ENCODE data around the gene GTF3C4. TPM values are rescaled to one million over a fixed set of nuclear protein-coding genes. Genes with fewer than 3 reads are reported as not detected.

The GTF3C4 gene
- total RNA-seq, 1 donor from 2014 or later: 21.3 TPM

GRCh38 chr9:132663851-132664250 is 6.4 kb upstream of the GTF3C4 start:
- no peaks in the 10 kb centered on the region for H3K27me3 ChIP-seq (ENCODE audit: control insufficient read depth, insufficient read depth, low read length)
- no peak for DNase-seq (ENCODE audit: low read depth)
- H3K4me3 ChIP-seq (ENCODE audit: low read depth, low read length): no peak overlapping the region
- no peaks in the 10 kb centered on the region for H3K36me3 ChIP-seq (ENCODE audit: control insufficient read depth, insufficient read depth, low read length)
- no peak for TF ChIP-seq CTCF (IDR thresholded peaks at IDR 0.05; ENCODE audit: insufficient read depth, low read length, poor library complexity, severe bottlenecking)

- DNase-seq (ENCODE audit: low read depth): no peak
- Histone ChIP-seq H3K36me3 (ENCODE audit: control insufficient read depth, insufficient read depth, low read length) (no peaks in the 10 kb centered on the region), H3K4me3 (ENCODE audit: low read depth, low read length) (peak overlapping the region; percentile 98), H3K27me3 (ENCODE audit: control insufficient read depth, insufficient read depth, low read length) (no peaks in the 10 kb centered on the region)
- TF ChIP-seq CTCF (IDR thresholded peaks at IDR 0.05; ENCODE audit: insufficient read depth, low read length, poor library complexity, severe bottlenecking): no peak
Observed at GRCh38 chr9:132669319-132669697, 956 bp upstream of the GTF3C4 start.

DNA sequence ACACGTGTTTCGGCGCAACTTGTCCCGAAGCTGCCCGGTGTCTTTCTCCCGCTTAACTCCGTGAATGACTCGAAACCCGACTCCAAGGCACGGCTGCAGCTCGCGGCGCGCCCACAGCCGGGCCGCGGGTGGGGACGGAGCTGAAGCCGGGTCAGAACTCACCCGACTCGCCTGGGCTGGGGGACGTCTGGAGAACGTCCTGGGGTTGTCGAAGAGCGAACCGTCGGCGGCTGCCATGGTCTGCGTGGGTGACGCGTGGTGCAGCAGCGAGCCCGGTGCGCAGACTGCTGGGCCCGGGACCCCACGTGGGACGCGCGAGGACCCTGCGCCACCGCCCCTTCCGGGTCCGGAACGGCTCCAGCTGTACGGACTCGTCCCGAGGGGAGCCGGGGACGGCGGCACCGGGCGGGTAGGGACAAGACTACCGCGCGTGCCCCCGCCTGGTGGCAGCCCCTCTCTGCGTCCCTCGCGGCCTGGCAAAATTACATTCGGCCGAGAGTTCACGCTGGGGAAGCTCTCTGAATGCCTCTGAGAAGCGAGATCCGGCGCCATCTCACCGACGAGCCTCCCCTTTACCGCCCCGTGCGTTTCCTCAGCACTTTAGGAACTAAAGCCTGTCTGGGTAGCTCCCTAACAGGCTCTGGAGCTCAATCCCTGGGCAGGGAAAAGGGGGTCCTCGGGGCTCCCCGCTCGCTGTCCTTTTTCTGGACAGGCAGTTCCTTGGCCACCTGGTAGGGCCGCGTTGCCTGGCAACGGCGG is 387 bp upstream of the GTF3C4 start, which contains the start of gene DDX31:
TSS of gene DDX31 (minus strand) at position 286 of the 759 bp plus-strand sequence. CDS start at position 237, 49 bp downstream.
- Histone ChIP-seq H3K27me3 (ENCODE audit: control insufficient read depth, insufficient read depth, low read length) (no peaks in the 10 kb centered on the region), H3K4me3 (ENCODE audit: low read depth, low read length) (peak within 1 kb of the TSS; percentile 98), H3K36me3 (ENCODE audit: control insufficient read depth, insufficient read depth, low read length) (no peaks in the 10 kb centered on the region)
- DNase-seq (ENCODE audit: low read depth): no peak
- no peak for TF ChIP-seq CTCF (IDR thresholded peaks at IDR 0.05; ENCODE audit: insufficient read depth, low read length, poor library complexity, severe bottlenecking)

- no peaks in the 10 kb centered on the region for H3K36me3 ChIP-seq (ENCODE audit: control insufficient read depth, insufficient read depth, low read length)
- no peaks in the 10 kb centered on the region for H3K27me3 ChIP-seq (ENCODE audit: control insufficient read depth, insufficient read depth, low read length)
- DNase-seq (ENCODE audit: low read depth): no peak
- no peak for TF ChIP-seq CTCF (IDR thresholded peaks at IDR 0.05; ENCODE audit: insufficient read depth, low read length, poor library complexity, severe bottlenecking)
- H3K4me3 ChIP-seq (ENCODE audit: low read depth, low read length): peak overlapping the region; percentile 98
Observed at GRCh38 chr9:132671620-132672412, 1.6 kb downstream of the GTF3C4 start.

DNA sequence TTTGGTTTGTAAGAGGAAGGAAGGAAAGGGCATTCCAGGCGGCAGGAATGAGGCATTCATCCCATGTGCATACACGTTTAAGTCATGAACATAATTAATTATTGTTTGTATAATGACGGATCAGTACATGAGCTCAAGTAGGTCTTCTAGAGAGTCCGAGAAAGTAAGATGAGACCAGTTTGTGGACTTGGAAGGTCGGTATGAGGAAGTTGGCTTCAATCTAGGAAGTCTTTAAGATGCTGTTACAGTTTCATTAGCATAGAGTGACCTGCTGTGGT is 2.1 kb downstream of the GTF3C4 start:
- Histone ChIP-seq H3K4me3 (ENCODE audit: low read depth, low read length) (no peak overlapping the region), H3K27me3 (ENCODE audit: control insufficient read depth, insufficient read depth, low read length) (no peaks in the 10 kb centered on the region), H3K36me3 (ENCODE audit: control insufficient read depth, insufficient read depth, low read length) (no peaks in the 10 kb centered on the region)
- TF ChIP-seq CTCF (IDR thresholded peaks at IDR 0.05; ENCODE audit: insufficient read depth, low read length, poor library complexity, severe bottlenecking): no peak
- no peak for DNase-seq (ENCODE audit: low read depth)
